Glutamatergic neuron (in vitro differentiated cells): ENCODE measurements around the gene KNDC1. TPM values are rescaled to one million over a fixed set of nuclear protein-coding genes. Genes with fewer than 3 reads are reported as not detected.

Experiments used
- DNase-seq: peaks from one replicate; pipeline ENCODE4 v3.0.0; 2022
- H3K27ac Mint-ChIP-seq: one replicate; pipeline ENCODE4 v1.8.0; 2020; ENCODE audit warnings: mild to moderate bottlenecking, mixed read lengths, inconsistent platforms; ENCODE audit not compliant: unreplicated experiment
- H3K27me3 Mint-ChIP-seq: one replicate; pipeline ENCODE4 v1.8.0; 2020; ENCODE audit warnings: mild to moderate bottlenecking, moderate library complexity, mixed read lengths, inconsistent platforms; ENCODE audit not compliant: unreplicated experiment
- H3K36me3 Mint-ChIP-seq: one replicate; pipeline ENCODE4 v1.8.0; 2020; ENCODE audit warnings: mild to moderate bottlenecking, mixed read lengths, inconsistent platforms; ENCODE audit not compliant: unreplicated experiment
- H3K4me1 Mint-ChIP-seq: one replicate; pipeline ENCODE4 v1.8.0; 2020; ENCODE audit warnings: mild to moderate bottlenecking, low read depth, mixed read lengths, inconsistent platforms; ENCODE audit not compliant: unreplicated experiment
- H3K4me3 Mint-ChIP-seq: one replicate; pipeline ENCODE4 v1.8.0; 2020; ENCODE audit warnings: mild to moderate bottlenecking, mixed read lengths, inconsistent platforms; ENCODE audit not compliant: unreplicated experiment
- H3K9me3 Mint-ChIP-seq: one replicate; pipeline ENCODE4 v1.8.0; 2020; ENCODE audit warnings: mild to moderate bottlenecking, moderate library complexity, mixed read lengths, inconsistent platforms; ENCODE audit not compliant: unreplicated experiment
- CTCF ChIP-seq: fragments of 200-600 bp; sonication (generic); IDR thresholded peaks from one replicate; pipeline ENCODE4 v1.5.0; 2021; ENCODE audit not compliant: partially characterized antibody, unreplicated experiment
- total RNA-seq: library from RNA; stranded (reverse); fragmentation: NEBNext Ultra II Directional; extraction: Animal tissue kit (Norgen Biotek cat#: 25700); gene quantifications from one replicate; pipeline ENCODE4 v1.2.1, GENCODE V29; 2021; ENCODE audit not compliant: unreplicated experiment

KNDC1 gene
- total RNA-seq, 1 donor from 2014 or later: 7.4 TPM

DNA sequence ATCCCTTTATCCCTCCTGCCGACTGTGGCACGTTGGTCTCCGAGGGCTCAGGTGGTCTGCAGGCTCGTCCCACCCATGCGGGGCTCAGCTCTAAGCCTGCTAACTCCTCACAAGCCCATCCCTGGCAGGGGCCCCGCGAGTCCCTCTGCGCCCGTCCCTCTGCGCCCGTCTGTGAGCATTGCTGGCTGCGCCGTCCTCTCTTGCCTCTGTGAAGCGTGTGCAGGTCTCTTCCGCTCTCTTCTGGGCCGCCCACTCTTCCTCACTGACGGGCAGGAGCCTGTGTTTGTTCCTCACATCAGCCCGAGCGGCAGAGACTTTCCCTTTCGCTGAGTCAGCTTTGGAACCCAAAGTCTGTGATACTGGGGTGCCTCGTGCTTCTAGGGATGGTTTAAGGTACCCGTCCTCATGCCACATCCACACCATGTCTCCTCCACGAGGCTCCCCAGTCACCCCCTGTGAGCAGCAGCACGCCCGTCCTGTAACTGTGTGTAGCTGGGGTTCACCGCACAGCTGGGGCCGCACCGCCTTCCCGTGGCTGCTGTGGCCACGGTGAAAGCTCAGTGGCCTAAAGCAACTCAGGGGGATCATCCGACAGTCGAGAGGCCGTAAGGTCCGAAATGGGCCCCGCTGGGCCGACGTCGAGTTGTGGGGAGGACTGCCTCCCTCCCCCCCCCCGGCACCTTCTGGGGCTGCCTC lies 36.8 kb upstream of the KNDC1 start:
- DNase-seq: no peak
- TF ChIP-seq CTCF: no peak
- no peak overlapping the region for H3K4me3 Mint-ChIP-seq
- no peak overlapping the region for H3K27ac Mint-ChIP-seq
- H3K27me3 Mint-ChIP-seq: peaks cover 5% of the 10 kb centered on the region
- peaks cover 15% of the 10 kb centered on the region for H3K36me3 Mint-ChIP-seq
- H3K4me1 Mint-ChIP-seq: no peaks in the 10 kb centered on the region
- peaks cover 11% of the 10 kb centered on the region for H3K9me3 Mint-ChIP-seq

DNA sequence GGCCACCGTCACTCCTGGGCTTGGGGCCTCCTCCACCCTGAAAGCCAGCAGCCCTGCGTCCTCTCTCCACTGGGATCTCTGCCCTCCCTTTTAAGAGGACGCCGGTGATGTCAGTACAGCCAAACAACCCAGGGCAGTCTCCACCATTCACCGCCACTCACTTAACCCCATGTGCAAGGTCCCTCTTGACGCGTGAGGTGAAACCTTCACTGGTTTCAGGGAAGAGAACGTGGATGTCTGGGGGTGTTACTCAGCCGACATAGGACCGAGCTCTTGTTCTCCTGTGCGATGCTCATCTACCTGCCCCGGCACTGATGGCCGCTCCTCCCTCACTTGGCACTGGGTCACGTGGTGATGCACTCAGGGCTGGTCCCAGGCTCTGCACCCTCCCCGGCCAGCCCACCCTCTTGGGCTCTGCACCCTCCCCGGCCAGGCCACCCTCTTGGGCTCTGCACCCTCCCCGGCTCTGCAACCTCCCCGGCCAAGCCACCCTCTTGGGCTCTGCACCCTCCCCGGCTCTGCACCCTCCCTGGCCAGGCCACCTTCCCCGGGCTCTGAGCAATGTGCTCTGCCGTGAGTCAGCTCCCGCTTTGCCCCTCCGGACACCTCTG lies 36.2 kb upstream of the KNDC1 start:
- H3K27me3 Mint-ChIP-seq: peaks cover 5% of the 10 kb centered on the region
- H3K4me1 Mint-ChIP-seq: no peaks in the 10 kb centered on the region
- peaks cover 8% of the 10 kb centered on the region for H3K36me3 Mint-ChIP-seq
- no peak overlapping the region for H3K27ac Mint-ChIP-seq
- TF ChIP-seq CTCF: no peak
- no peak overlapping the region for H3K4me3 Mint-ChIP-seq
- no peak for DNase-seq
- peaks cover 6% of the 10 kb centered on the region for H3K9me3 Mint-ChIP-seq

- TF ChIP-seq CTCF: no peak
- Mint-ChIP-seq H3K4me3 (no peak overlapping the region), H3K27ac (no peak overlapping the region), H3K9me3 (peaks cover 6% of the 10 kb centered on the region), H3K27me3 (peaks cover 9% of the 10 kb centered on the region), H3K4me1 (no peaks in the 10 kb centered on the region), H3K36me3 (peaks cover under 1% of the 10 kb centered on the region)
- peak; percentile 64 for DNase-seq
Observed at GRCh38 chr10:133124357-133125211, 35.4 kb upstream of the KNDC1 start.

GRCh38 chr10:133125901-133126300 lies 34.1 kb upstream of the KNDC1 start:
- no peak overlapping the region for H3K27ac Mint-ChIP-seq
- H3K9me3 Mint-ChIP-seq: peaks cover 3% of the 10 kb centered on the region
- H3K4me3 Mint-ChIP-seq: no peak overlapping the region
- peaks cover 15% of the 10 kb centered on the region for H3K27me3 Mint-ChIP-seq
- no peaks in the 10 kb centered on the region for H3K36me3 Mint-ChIP-seq
- TF ChIP-seq CTCF: no peak
- H3K4me1 Mint-ChIP-seq: no peaks in the 10 kb centered on the region
- DNase-seq: no peak
